HCT116 (cell line): Measurements from ENCODE around the gene WNT1. TPM values are rescaled to one million over a fixed set of nuclear protein-coding genes. Genes with fewer than 3 reads are reported as not detected.

ENCODE experiments used
- ATAC-seq: fragments of 200-7000 bp; cut with Tn5 transposase; 2 replicates; pipeline ENCODE4 v1.9.1; 2020; ENCODE audit warnings: mild to moderate bottlenecking, moderate library complexity
- BruUV-seq: library from RNA; stranded (reverse); fragments of 400-500 nt; replicated peaks from 2 replicates; lab custom pipeline; 2021; lab: Mats Ljungman, UMichigan
- CTCF ChIA-PET: fragments of 300-600 bp; sonication (Branson Sonifier 250); formaldehyde crosslinking; loops from one replicate; lab custom pipeline; 2021; ENCODE audit warnings: antibody characterized with exemption; lab: Charles Lee
- POLR2A ChIA-PET: fragments of 300-600, 350-600 bp; sonication (Branson Sonifier 250); formaldehyde crosslinking; loops from one replicate; lab custom pipeline; 2021; ENCODE audit warnings: antibody characterized with exemption; lab: Charles Lee
- RAD21 ChIA-PET, 2 experiments: fragments of 300-600 bp; sonication (Branson Sonifier 250); formaldehyde crosslinking; loops; one replicate each; lab custom pipeline; 2023; ENCODE audit warnings: low total read pairs in 2 of 2; ENCODE audit not compliant: uncharacterized antibody in 2 of 2, unreplicated experiment in 2 of 2, low non-redundant PET in 1 of 2; lab: Charles Lee
- DNase-seq: peaks from one replicate; pipeline ENCODE4 v3.0.0-alpha.2; 2010; ENCODE audit warnings: low read depth, low spot score
- H2AFZ ChIP-seq: fragments of 200-600 bp; shearing (Covaris generic), sonication (generic); 2 replicates; pipeline ENCODE4 v1.6.1; 2017; ENCODE audit warnings: low read depth, mixed run types, mixed read lengths, antibody characterized with exemption, low read length; ENCODE audit not compliant: poor library complexity, severe bottlenecking
- H3K27ac ChIP-seq: 2 replicates; pipeline ENCODE4 v1.5.1; 2012; ENCODE audit warnings: low read depth, low read length
- H3K27me3 ChIP-seq: fragments of 200-600 bp; sonication (generic); 2 replicates; pipeline ENCODE4 v1.6.1; 2016; ENCODE audit warnings: mixed run types, low read length, mixed read lengths; ENCODE audit not compliant: insufficient read depth
- H3K36me3 ChIP-seq, 2 experiments: fragments of 200-500 bp in 1 of 2; fragments of 200-600 bp in 1 of 2; sonication (Bioruptor generic) in 1 of 2; sonication (generic) in 1 of 2; 2 replicates each; pipeline versions ENCODE4 v1.5.1 to v1.6.1; 2014 to 2016; ENCODE audit warnings: low read length in 2 of 2, inconsistent platforms in 1 of 2, mixed read lengths in 1 of 2, mixed run types in 1 of 2; ENCODE audit not compliant: insufficient read depth in 2 of 2, control insufficient read depth in 1 of 2
- H3K4me1 ChIP-seq, 2 experiments: fragments of 200-600 bp in 1 of 2; sonication (generic) in 1 of 2; 2 replicates each; pipeline versions ENCODE4 v1.5.1 to v1.6.1; 2012 to 2017; ENCODE audit warnings: low read length in 2 of 2, inconsistent platforms in 1 of 2, mild to moderate bottlenecking in 1 of 2, mixed read lengths in 1 of 2, mixed run types in 1 of 2, moderate library complexity in 1 of 2; ENCODE audit not compliant: insufficient read depth in 2 of 2, control insufficient read depth in 1 of 2
- H3K4me2 ChIP-seq: fragments of 200-600 bp; sonication (generic); 2 replicates; pipeline ENCODE4 v1.6.1; 2017; ENCODE audit warnings: mixed run types, low read length, mixed read lengths
- H3K4me3 ChIP-seq, 2 experiments: fragments of 200-600 bp in 1 of 2; sonication (generic) in 1 of 2; replicated peaks in 1 of 2; 2 replicates each; pipeline ENCODE4 v1.5.1; 2011 to 2016; ENCODE audit warnings: low read length in 2 of 2, control low read depth in 1 of 2, low read depth in 1 of 2, mild to moderate bottlenecking in 1 of 2, mixed read lengths in 1 of 2, mixed run types in 1 of 2
- H3K79me2 ChIP-seq: fragments of 200-600 bp; sonication (generic); 2 replicates; pipeline ENCODE4 v1.6.1; 2017; ENCODE audit warnings: mild to moderate bottlenecking, mixed run types, low read length, moderate library complexity, mixed read lengths; ENCODE audit not compliant: insufficient read depth
- H3K9ac ChIP-seq: fragments of 200-600 bp; sonication (generic); 2 replicates; pipeline ENCODE4 v1.6.1; 2016; ENCODE audit warnings: low read length, mixed read lengths
- H3K9me2 ChIP-seq: fragments of 200-600 bp; sonication (generic), shearing (Covaris generic); 2 replicates; pipeline ENCODE4 v1.6.1; 2017; ENCODE audit warnings: mixed run types, mild to moderate bottlenecking, moderate library complexity; ENCODE audit not compliant: insufficient read depth
- H3K9me3 ChIP-seq, 2 experiments: fragments of 200-500 bp in 1 of 2; fragments of 200-600 bp in 1 of 2; sonication (Bioruptor generic) in 1 of 2; sonication (generic) in 1 of 2; 2 replicates each; pipeline ENCODE4 v1.6.1; 2014 to 2017; ENCODE audit warnings: low read length in 2 of 2, mixed read lengths in 2 of 2, inconsistent platforms in 1 of 2, low read depth in 1 of 2, mild to moderate bottlenecking in 1 of 2, mixed run types in 1 of 2, moderate library complexity in 1 of 2; ENCODE audit not compliant: control insufficient read depth in 1 of 2, insufficient read depth in 1 of 2
- H4K20me1 ChIP-seq: fragments of 200-600 bp; sonication (generic), shearing (Covaris generic); 2 replicates; pipeline ENCODE4 v1.6.1; 2017; ENCODE audit warnings: mixed run types, mild to moderate bottlenecking, moderate library complexity; ENCODE audit not compliant: insufficient read depth
- ATF3 ChIP-seq: IDR thresholded peaks from 2 replicates; pipeline ENCODE4 v1.6.1; 2012
- CBX3 ChIP-seq: IDR thresholded peaks from 2 replicates; pipeline ENCODE4 v1.6.1; 2012; ENCODE audit warnings: low read depth
- CEBPB ChIP-seq: IDR thresholded peaks from 2 replicates; pipeline ENCODE4 v1.6.1; 2012; ENCODE audit warnings: low read depth
- EGR1 ChIP-seq: IDR thresholded peaks from 2 replicates; pipeline ENCODE4 v1.6.1; 2012; ENCODE audit warnings: low read depth
- ELF1 ChIP-seq: IDR thresholded peaks from 2 replicates; pipeline ENCODE4 v1.6.1; 2012; ENCODE audit warnings: low read depth, borderline replicate concordance
- EZH2phosphoT487 ChIP-seq: fragments of 200-600 bp; IDR thresholded peaks from 2 replicates; pipeline ENCODE4 v1.6.1; 2018; ENCODE audit warnings: antibody characterized with exemption, borderline replicate concordance
- FOSL1 ChIP-seq: IDR thresholded peaks from 2 replicates; pipeline ENCODE4 v1.6.1; 2012; ENCODE audit warnings: low read depth
- MAX ChIP-seq: IDR thresholded peaks from 2 replicates; pipeline ENCODE4 v1.6.1; 2012
- POLR2A ChIP-seq: IDR thresholded peaks from 2 replicates; pipeline ENCODE4 v1.7.0; 2011; ENCODE audit warnings: borderline replicate concordance; ENCODE audit not compliant: insufficient read depth, insufficient read length; ENCODE audit errors: extremely low read depth
- POLR2AphosphoS5 ChIP-seq: IDR thresholded peaks from 2 replicates; pipeline ENCODE4 v1.6.1; 2011; ENCODE audit warnings: mild to moderate bottlenecking, low read depth, low read length, moderate library complexity
- RAD21 ChIP-seq: IDR thresholded peaks from 2 replicates; pipeline ENCODE4 v1.6.1; 2012; ENCODE audit warnings: low read depth, mild to moderate bottlenecking
- SIN3A ChIP-seq: IDR thresholded peaks from 2 replicates; pipeline ENCODE4 v1.6.1; 2012; ENCODE audit warnings: low read depth
- SP1 ChIP-seq: IDR thresholded peaks from 2 replicates; pipeline ENCODE4 v1.6.1; 2012; ENCODE audit warnings: low read depth
- SRF ChIP-seq: IDR thresholded peaks from 2 replicates; pipeline ENCODE4 v1.6.1; 2012; ENCODE audit warnings: low read depth
- TCF7L2 ChIP-seq: IDR thresholded peaks from 2 replicates; pipeline ENCODE4 v1.7.0; 2011; ENCODE audit warnings: borderline replicate concordance, inconsistent platforms; ENCODE audit not compliant: insufficient read depth, insufficient read length; ENCODE audit errors: extremely low read depth
- ZBTB33 ChIP-seq: IDR thresholded peaks from 2 replicates; pipeline ENCODE4 v1.6.1; 2011; ENCODE audit warnings: mild to moderate bottlenecking, low read length, moderate library complexity; ENCODE audit not compliant: insufficient replicate concordance; ENCODE audit errors: extremely low read depth
- ZFX ChIP-seq: fragments of 450-650 bp; IDR thresholded peaks from 2 replicates; pipeline ENCODE4 v1.6.1; 2017
- ZNF274 ChIP-seq: fragments of 200-500 bp; sonication (Bioruptor generic); IDR thresholded peaks from 2 replicates; pipeline ENCODE4 v1.6.1; 2014; ENCODE audit warnings: mild to moderate bottlenecking, low read depth, low read length, inconsistent platforms
- intact Hi-C: fragments of 100-400 bp; cut with micrococcal nuclease; formaldehyde crosslinking; loops from 2 replicates; pipeline ENCODE4 v1.10.0; 2022
- total RNA-seq: library from RNA; stranded (reverse); gene quantifications from one replicate; pipeline ENCODE4 v1.2.1, GENCODE V29; 2021; ENCODE audit not compliant: unreplicated experiment

The WNT1 gene
- total RNA-seq, 1 experiment from 2014 or later: not detected

GRCh38 chr12:49000346-49000745, 22.2 kb downstream of the WNT1 start:
- BruUV-seq: no TSS peak
- no peaks in the 10 kb centered on the region for H3K9me2 ChIP-seq
- H3K4me3 ChIP-seq: peak overlapping the region; percentile 71 to 79
- ChIA-PET CTCF (interaction anchor here (0.7 to 3.0 kb wide), 3 partner anchors 12 to 147 kb away, joined by 3 to 35 read pairs (median 7); partner anchors contain the start of gene PRKAG1), POLR2A (interaction anchor here (1.3 kb wide), 1 partner anchor 19 kb away, joined by 3 read pairs; no protein-coding TSS in a partner anchor), RAD21 (no interaction called here)
- TF ChIP-seq ZNF274 (no peak), MAX (no peak), ZFX (no peak), CEBPB (no peak), EGR1 (no peak), EZH2phosphoT487 (no peak)
- H3K27me3 ChIP-seq: no peaks in the 10 kb centered on the region
- no peak overlapping the region for H2AFZ ChIP-seq
- H3K9me3 ChIP-seq: no peaks in the 10 kb centered on the region
- peak overlapping the region; percentile 80 for H3K9ac ChIP-seq
- H3K27ac ChIP-seq: peak overlapping the region; percentile 60
- peak overlapping the region; percentile 98 for H3K4me2 ChIP-seq
- H4K20me1 ChIP-seq: no peaks in the 10 kb centered on the region
- DNase-seq (no peak), ATAC-seq (no peak)
- intact Hi-C loops: no loop called here
- peaks cover 21% of the 10 kb centered on the region; the same call in 1 of the 2 replicates for H3K79me2 ChIP-seq
- H3K4me1 ChIP-seq: peaks cover 14 to 42% of the 10 kb centered on the region in 2 experiments
- peaks cover 10 to 16% of the 10 kb centered on the region in 2 experiments; a peak in 2 of 4 replicates for H3K36me3 ChIP-seq

- H2AFZ ChIP-seq: no peak overlapping the region
- ChIA-PET RAD21 (no interaction called here), CTCF (no interaction called here), POLR2A (no interaction called here)
- no peak overlapping the region; the same call in 1 of the 2 replicates for H3K4me2 ChIP-seq
- no peaks in the 10 kb centered on the region for H3K9me3 ChIP-seq
- no peak overlapping the region for H3K4me3 ChIP-seq
- no peak overlapping the region for H3K9ac ChIP-seq
- peaks cover 4 to 15% of the 10 kb centered on the region in 2 experiments; a peak in 3 of 4 replicates for H3K36me3 ChIP-seq
- no TSS peak for BruUV-seq
- peaks cover 5 to 9% of the 10 kb centered on the region in 2 experiments; a peak in 2 of 4 replicates for H3K4me1 ChIP-seq
- ATAC-seq: peak; percentile 39; the same call in 1 of the 2 replicates
- H3K79me2 ChIP-seq: no peaks in the 10 kb centered on the region; the same call in 1 of the 2 replicates
- no peaks in the 10 kb centered on the region for H3K9me2 ChIP-seq
- no peaks in the 10 kb centered on the region for H3K27me3 ChIP-seq
- no peak for DNase-seq
- no peak overlapping the region for H3K27ac ChIP-seq
- intact Hi-C loops: no loop called here
- H4K20me1 ChIP-seq: no peaks in the 10 kb centered on the region
- TF ChIP-seq ZFX: no peak
- no peak for TF ChIP-seq POLR2AphosphoS5
- no peak for TF ChIP-seq SRF
- no peak for TF ChIP-seq ELF1
- TF ChIP-seq ATF3: no peak
- TF ChIP-seq FOSL1: no peak
- no peak for TF ChIP-seq EGR1
- no peak for TF ChIP-seq CEBPB
- no peak for TF ChIP-seq RAD21
- TF ChIP-seq SP1: no peak
- TF ChIP-seq TCF7L2: no peak
- TF ChIP-seq MAX: no peak
- TF ChIP-seq POLR2A: no peak
- TF ChIP-seq ZNF274: no peak
- TF ChIP-seq CBX3: no peak
- no peak for TF ChIP-seq ZBTB33
- no peak for TF ChIP-seq SIN3A
- TF ChIP-seq EZH2phosphoT487: no peak
Observed at GRCh38 chr12:49008943-49009342, 30.8 kb downstream of the WNT1 start.
